Measurements from ENCODE around the gene MLF2. TPM values are rescaled to one million over a fixed set of nuclear protein-coding genes. Genes with fewer than 3 reads are reported as not detected.

Gene MLF2
- total and polyA plus RNA-seq, 9 of the 15 experiments (the other 6 are each of a cell fraction or from before 2014, with no cell fraction given), result 11.4 to 190 (median 139) TPM

GRCh38 chr12:6742834-6743233 lies 10.1 kb downstream of the MLF2 start (continued):
- TF ChIP-seq ZNF253 (CRISPR knock-in tag; conservative IDR thresholded peaks at IDR 0.05), result no peak
- no peak for TF ChIP-seq ZNF134 (CRISPR knock-in tag; conservative IDR thresholded peaks at IDR 0.05)
- no peak for TF ChIP-seq HNRNPL (IDR thresholded peaks at IDR 0.05; ENCODE audit: low read depth, low read length)
- no peak for TF ChIP-seq RB1 (IDR thresholded peaks at IDR 0.05; ENCODE audit: low read depth)
- TF ChIP-seq ZBTB26 (CRISPR knock-in tag; IDR thresholded peaks at IDR 0.05), result no peak
- no peak for TF ChIP-seq MCM3 (IDR thresholded peaks at IDR 0.05)
- no peak for TF ChIP-seq ZNF3 (CRISPR knock-in tag; IDR thresholded peaks at IDR 0.05)
- TF ChIP-seq THAP12 (CRISPR knock-in tag; IDR thresholded peaks at IDR 0.05), result no peak
- TF ChIP-seq ATF4 (CRISPR knock-in tag; IDR thresholded peaks at IDR 0.05), result no peak
- no peak for TF ChIP-seq HMGN3 (IDR thresholded peaks at IDR 0.05; ENCODE audit: borderline replicate concordance, extremely low read depth, insufficient read length, low read depth, low read length)
- no peak for TF ChIP-seq ZFPM2 (CRISPR knock-in tag; IDR thresholded peaks at IDR 0.05)

Data from K562 (cell line).